ENCODE measurements around the gene PML.
"Not testable (repeated sequence)": the region's sequence is repeated elsewhere in the genome, so short reads cannot be mapped to it uniquely, and the experiment has no call there.

The PML gene

DNA sequence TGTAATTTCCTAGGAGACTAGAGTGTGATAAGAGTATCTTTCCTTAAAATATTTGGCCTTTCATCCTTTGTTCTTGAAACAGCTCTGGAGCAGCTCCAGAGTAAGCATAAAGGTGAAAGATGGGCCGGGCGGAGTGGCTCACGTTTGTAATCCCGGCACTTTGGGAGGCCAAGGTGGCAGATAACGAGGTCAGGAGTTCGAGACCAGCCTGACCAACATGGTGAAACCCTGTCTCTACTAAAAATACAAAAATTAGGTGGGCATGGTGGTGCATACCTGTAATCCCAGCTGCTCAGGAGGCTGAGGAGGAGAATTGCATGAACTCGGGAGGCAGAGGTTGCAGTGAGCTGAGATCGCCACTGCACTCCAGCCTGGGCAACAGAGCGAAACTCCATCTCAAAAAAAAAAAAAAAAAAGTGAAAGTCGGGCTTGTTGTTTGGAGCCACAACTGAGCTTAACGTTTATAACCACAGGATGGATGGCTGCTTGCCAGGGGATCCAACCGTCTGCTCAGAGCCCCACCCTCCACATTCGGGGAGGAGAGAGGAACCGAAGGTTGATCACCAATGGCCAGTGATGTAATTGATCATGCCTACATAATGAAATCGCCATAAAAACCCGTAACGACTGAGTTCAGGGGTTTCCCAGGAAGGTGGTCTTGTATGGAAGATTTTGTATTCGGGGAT is 18.9 kb upstream of the PML start:
- not testable (repeated sequence) for H3K27ac ChIP-seq (ENCODE audit: low read depth, low read length); H3K9ac ChIP-seq (ENCODE audit: low read length); H3K36me3 ChIP-seq (ENCODE audit: control insufficient read depth, insufficient read depth, low read length); H3K4me3 ChIP-seq (ENCODE audit: low read depth, low read length); H3K4me1 ChIP-seq (ENCODE audit: control insufficient read depth, insufficient read depth, low read length); H3K9me3 ChIP-seq (ENCODE audit: control insufficient read depth, insufficient read depth, low read depth, low read length); H3K27me3 ChIP-seq (ENCODE audit: control insufficient read depth, insufficient read depth, low read length)

DNA sequence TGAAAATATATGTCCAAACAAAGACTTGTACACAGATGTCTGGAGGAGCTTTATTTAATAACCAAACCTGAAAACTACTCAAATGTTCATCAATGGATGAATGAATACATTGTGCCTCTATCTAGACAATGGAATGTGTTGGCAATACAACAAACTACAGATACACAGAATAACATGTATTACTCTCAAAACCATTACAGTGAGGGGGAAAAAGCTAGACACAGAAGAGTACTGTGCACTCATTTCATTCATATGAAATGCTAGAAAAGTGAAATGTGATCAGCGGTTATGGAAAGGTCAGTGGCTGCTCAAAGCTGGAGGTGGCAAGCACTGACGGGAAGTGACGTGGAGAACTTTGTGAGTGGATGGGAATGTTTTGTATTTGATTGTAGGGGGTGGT is 15.6 kb upstream of the PML start:
- Histone ChIP-seq H3K9me3 (ENCODE audit: control insufficient read depth, insufficient read depth, low read depth, low read length) (peaks cover 3% of the 10 kb centered on the region; the same call in 1 of the 2 replicates), H3K27me3 (ENCODE audit: control insufficient read depth, insufficient read depth, low read length) (peaks cover 2% of the 10 kb centered on the region; the same call in 1 of the 2 replicates), H3K27ac (ENCODE audit: low read depth, low read length) (no peak overlapping the region), H3K36me3 (ENCODE audit: control insufficient read depth, insufficient read depth, low read length) (no peaks in the 10 kb centered on the region), H3K4me1 (ENCODE audit: control insufficient read depth, insufficient read depth, low read length) (no peaks in the 10 kb centered on the region), H3K4me3 (ENCODE audit: low read depth, low read length) (no peak overlapping the region), H3K9ac (ENCODE audit: low read length) (no peak overlapping the region)

DNA sequence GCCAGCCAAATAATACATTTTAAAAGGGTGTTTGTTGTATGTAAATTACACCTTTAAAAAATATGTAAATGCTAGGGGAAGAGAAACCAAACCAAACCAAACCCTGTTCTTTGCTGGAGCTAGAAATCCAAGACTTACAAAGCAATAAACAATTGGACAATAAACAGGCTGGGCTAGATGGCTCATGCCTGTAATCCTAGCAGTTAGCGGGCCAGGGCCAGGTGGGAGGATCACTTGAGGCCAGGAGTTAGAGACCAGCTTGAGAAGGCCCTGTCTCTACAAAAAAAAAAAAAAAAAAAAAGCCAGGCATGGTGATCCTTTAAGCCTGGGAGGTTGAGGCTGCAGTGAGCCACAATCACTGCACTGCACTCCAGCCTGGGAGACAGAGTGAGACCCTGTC is 14.9 kb upstream of the PML start:
- peaks cover 2% of the 10 kb centered on the region; the same call in 1 of the 2 replicates for H3K27me3 ChIP-seq (ENCODE audit: control insufficient read depth, insufficient read depth, low read length)
- H3K4me1 ChIP-seq (ENCODE audit: control insufficient read depth, insufficient read depth, low read length), result no peaks in the 10 kb centered on the region
- H3K27ac ChIP-seq (ENCODE audit: low read depth, low read length), result no peak overlapping the region

DNA sequence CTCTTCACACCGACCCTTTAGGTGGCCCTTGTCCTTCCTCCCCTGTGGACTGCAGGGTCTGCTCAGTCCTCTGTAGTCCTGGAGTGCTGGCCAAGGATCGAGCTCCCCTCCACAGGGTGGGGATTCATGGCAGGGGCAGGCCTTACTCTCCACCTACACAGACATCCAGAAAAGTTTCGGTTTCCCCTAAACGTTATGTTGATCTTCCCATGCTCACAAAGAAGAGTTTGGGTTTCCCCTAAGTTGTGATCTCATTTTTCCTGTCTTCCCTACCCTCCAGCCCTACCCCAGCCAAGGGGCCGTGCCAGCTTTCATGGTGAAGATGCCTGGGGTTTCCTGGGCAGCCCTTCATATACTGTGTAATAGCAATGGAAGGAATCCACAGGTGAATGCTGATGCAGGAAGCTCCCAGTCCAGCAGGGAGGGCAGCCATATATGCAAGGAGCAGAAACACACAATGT is 12.7 kb upstream of the PML start:
- Histone ChIP-seq H3K9me3 (ENCODE audit: control insufficient read depth, insufficient read depth, low read depth, low read length) (no peaks in the 10 kb centered on the region), H3K27me3 (ENCODE audit: control insufficient read depth, insufficient read depth, low read length) (no peaks in the 10 kb centered on the region), H3K4me3 (ENCODE audit: low read depth, low read length) (no peak overlapping the region), H3K4me1 (ENCODE audit: control insufficient read depth, insufficient read depth, low read length) (no peaks in the 10 kb centered on the region), H3K36me3 (ENCODE audit: control insufficient read depth, insufficient read depth, low read length) (no peaks in the 10 kb centered on the region), H3K9ac (ENCODE audit: low read length) (no peak overlapping the region), H3K27ac (ENCODE audit: low read depth, low read length) (no peak overlapping the region)

More for the DNA sequence above, 14.9 kb upstream of the PML start:
- no peaks in the 10 kb centered on the region for H3K36me3 ChIP-seq (ENCODE audit: control insufficient read depth, insufficient read depth, low read length)
- no peak overlapping the region for H3K4me3 ChIP-seq (ENCODE audit: low read depth, low read length)
- H3K9me3 ChIP-seq (ENCODE audit: control insufficient read depth, insufficient read depth, low read depth, low read length), result no peaks in the 10 kb centered on the region
- H3K9ac ChIP-seq (ENCODE audit: low read length), result no peak overlapping the region

DNA sequence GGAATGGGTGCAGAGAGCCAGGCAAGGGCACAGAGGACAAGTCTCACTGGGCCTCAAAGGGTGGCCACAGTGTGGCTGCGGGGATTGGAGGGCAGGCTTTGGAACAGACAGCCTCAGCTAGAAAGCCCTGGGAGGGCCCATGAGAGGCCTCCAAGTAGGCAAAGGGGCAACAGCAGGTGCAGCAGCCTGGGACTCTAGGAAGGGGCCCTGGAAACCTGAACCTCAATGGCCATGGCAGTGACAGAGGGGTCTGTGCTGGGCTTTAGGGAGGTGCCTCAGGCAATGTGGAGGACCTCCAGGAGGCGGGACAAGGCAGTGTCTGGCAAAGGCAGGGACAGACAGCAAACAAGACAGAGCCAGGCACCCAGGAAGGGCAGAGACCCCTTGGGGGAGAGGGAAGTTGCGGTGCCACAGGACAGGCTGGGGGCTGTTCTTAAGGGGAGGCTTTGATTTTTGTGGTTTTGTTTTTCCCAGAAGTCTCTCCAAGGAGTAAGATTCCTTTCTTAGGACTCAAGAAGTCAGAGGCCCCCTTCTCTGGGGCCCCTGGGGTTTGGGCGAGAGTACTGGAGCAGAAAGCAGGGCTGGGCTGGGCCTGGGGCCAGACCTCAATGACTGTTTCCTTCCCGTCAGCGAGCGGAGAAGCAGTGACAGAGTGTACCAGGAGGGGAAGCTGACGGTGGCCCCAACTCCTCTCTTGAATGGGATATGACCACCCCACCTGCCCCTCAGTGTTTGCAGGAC is 12.1 kb upstream of the PML start:
- H3K27me3 ChIP-seq (ENCODE audit: control insufficient read depth, insufficient read depth, low read length), result no peaks in the 10 kb centered on the region
- H3K36me3 ChIP-seq (ENCODE audit: control insufficient read depth, insufficient read depth, low read length), result no peaks in the 10 kb centered on the region
- H3K9ac ChIP-seq (ENCODE audit: low read length), result no peak overlapping the region
- no peak overlapping the region for H3K27ac ChIP-seq (ENCODE audit: low read depth, low read length)
- no peak overlapping the region for H3K4me3 ChIP-seq (ENCODE audit: low read depth, low read length)
- no peaks in the 10 kb centered on the region for H3K9me3 ChIP-seq (ENCODE audit: control insufficient read depth, insufficient read depth, low read depth, low read length)
- no peaks in the 10 kb centered on the region for H3K4me1 ChIP-seq (ENCODE audit: control insufficient read depth, insufficient read depth, low read length)

DNA sequence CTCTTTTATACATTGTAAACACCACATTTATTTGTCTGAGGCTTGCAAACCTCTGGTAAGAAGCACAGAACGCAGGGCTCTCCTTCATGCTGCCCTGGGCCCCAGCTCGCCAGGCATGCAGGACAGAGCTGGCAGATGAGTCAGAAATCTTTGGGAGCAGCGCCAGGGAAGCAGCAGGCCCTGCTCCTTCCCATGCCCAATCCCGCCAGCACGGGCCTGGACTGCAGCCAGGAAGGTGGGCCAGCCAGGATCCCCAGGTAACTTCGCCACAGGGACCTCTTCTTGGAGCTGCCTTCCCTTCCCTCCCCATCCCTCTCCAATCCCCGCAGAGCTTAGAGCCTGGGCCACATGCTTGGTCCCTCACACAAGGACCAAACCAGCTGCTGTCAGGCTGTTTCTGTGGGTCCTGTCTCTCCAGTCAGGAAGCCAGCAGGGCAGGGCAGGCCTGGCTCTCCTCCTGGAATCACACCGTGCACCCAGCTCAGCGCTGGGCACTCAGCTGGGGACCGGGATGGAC is 11.2 kb upstream of the PML start:
- Histone ChIP-seq H3K9me3 (ENCODE audit: control insufficient read depth, insufficient read depth, low read depth, low read length) (no peaks in the 10 kb centered on the region), H3K4me3 (ENCODE audit: low read depth, low read length) (no peak overlapping the region), H3K36me3 (ENCODE audit: control insufficient read depth, insufficient read depth, low read length) (no peaks in the 10 kb centered on the region), H3K4me1 (ENCODE audit: control insufficient read depth, insufficient read depth, low read length) (no peaks in the 10 kb centered on the region), H3K27me3 (ENCODE audit: control insufficient read depth, insufficient read depth, low read length) (no peaks in the 10 kb centered on the region), H3K27ac (ENCODE audit: low read depth, low read length) (no peak overlapping the region), H3K9ac (ENCODE audit: low read length) (no peak overlapping the region)

DNA sequence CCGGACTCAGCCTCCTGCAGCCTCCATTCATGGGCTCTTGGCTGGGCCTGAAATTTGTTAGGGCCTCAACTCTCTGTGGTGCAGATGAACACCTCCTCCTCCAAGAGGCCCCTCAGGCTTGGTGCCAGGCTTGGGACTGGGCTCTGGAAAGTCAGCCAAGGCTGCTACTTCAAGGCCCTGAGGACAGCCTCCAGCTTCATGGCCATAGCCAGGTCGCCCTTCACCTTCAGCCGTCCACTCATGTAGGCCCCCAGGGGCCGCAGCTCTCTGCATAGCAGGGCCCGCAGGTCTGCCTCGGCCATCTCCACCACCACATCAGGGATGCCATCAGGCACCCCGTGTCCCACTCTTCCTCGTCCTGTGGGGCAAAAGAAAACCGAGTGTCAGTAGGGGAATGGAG is 10.7 kb upstream of the PML start:
- no peaks in the 10 kb centered on the region for H3K4me1 ChIP-seq (ENCODE audit: control insufficient read depth, insufficient read depth, low read length)
- no peaks in the 10 kb centered on the region for H3K27me3 ChIP-seq (ENCODE audit: control insufficient read depth, insufficient read depth, low read length)
- H3K9ac ChIP-seq (ENCODE audit: low read length), result no peak overlapping the region
- no peaks in the 10 kb centered on the region for H3K36me3 ChIP-seq (ENCODE audit: control insufficient read depth, insufficient read depth, low read length)
- no peaks in the 10 kb centered on the region for H3K9me3 ChIP-seq (ENCODE audit: control insufficient read depth, insufficient read depth, low read depth, low read length)
- H3K27ac ChIP-seq (ENCODE audit: low read depth, low read length), result no peak overlapping the region
- H3K4me3 ChIP-seq (ENCODE audit: low read depth, low read length), result no peak overlapping the region

DNA sequence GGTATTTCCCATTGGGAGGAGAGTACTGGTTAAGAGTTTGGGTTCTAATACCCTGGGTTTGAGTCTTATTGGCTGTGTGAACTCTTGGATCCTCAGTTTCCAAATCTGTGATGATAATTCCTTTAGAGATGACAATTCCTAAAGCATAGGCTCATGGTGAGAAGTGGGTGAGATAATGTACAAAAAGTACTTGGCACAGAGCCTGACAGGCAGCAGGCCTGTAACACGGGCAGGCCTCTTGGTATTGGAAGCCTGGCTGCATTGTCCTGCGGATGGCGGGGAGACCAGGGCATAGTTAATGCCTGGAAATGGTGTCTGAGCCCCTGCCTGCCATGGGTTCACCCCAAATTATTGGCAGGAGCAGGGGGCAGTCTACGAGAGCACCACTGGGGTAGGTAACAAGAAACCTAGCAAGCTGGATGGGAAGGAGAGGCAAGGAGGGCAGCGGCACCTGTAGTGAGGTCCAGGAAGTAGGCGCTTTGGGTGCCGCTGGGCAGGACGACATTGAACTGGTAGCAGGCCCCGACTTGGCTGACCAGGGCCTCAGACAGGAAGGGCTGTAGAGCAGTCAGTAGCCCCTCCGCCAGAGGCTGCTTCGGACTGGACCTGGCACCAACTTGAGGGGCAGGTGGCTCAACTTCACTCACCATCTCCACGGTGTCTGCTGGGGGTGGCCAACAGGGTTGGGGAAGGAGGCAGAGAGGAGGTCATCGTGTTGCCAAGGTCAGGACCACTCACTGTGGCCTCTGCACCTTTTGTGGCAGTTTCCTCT is 10.1 kb upstream of the PML start:
- no peaks in the 10 kb centered on the region for H3K9me3 ChIP-seq (ENCODE audit: control insufficient read depth, insufficient read depth, low read depth, low read length)
- no peaks in the 10 kb centered on the region for H3K4me1 ChIP-seq (ENCODE audit: control insufficient read depth, insufficient read depth, low read length)
- H3K4me3 ChIP-seq (ENCODE audit: low read depth, low read length), result no peak overlapping the region
- H3K36me3 ChIP-seq (ENCODE audit: control insufficient read depth, insufficient read depth, low read length), result no peaks in the 10 kb centered on the region
- no peak overlapping the region for H3K9ac ChIP-seq (ENCODE audit: low read length)
- H3K27me3 ChIP-seq (ENCODE audit: control insufficient read depth, insufficient read depth, low read length), result no peaks in the 10 kb centered on the region
- H3K27ac ChIP-seq (ENCODE audit: low read depth, low read length), result no peak overlapping the region

DNA sequence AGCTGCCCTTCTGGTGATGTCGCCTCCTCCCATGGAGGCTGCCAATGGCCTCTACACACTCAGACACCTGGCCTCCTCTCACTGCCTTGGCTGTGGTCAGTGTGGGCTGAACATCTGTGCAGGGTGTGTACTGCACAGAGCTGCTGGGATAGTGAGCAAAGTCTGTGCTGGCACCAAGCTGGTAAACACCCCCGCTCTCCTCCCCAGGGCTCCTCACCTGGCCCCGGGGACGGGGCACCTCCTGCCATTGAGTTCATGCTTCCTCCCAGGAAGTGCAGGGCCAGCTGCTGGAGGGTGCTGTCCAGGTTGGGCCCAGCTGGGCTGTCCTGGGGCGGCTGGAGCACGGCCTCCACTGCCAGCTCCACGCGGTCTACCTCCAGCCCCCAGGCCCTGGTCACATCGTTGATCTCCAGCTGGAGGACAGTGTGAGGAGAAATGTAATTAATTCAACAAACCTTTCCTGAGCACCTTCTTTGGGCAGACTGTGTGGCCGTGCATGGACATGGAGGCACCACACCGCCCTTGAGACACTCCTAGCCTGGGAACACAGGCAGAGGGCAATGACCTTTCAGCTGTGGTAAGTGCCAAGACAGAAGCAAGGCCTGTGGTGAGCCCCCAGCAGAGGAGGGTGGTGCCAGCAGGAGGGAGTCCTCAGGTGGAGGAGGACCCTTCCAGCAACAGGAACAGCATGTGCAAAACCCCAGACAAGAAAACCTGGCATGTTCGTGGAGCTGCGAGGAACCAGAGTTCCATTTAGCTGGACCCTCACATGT is 9.2 kb upstream of the PML start:
- Histone ChIP-seq H3K9ac (ENCODE audit: low read length) (no peak overlapping the region), H3K27ac (ENCODE audit: low read depth, low read length) (no peak overlapping the region), H3K4me3 (ENCODE audit: low read depth, low read length) (no peak overlapping the region), H3K4me1 (ENCODE audit: control insufficient read depth, insufficient read depth, low read length) (no peaks in the 10 kb centered on the region), H3K27me3 (ENCODE audit: control insufficient read depth, insufficient read depth, low read length) (no peaks in the 10 kb centered on the region), H3K9me3 (ENCODE audit: control insufficient read depth, insufficient read depth, low read depth, low read length) (no peaks in the 10 kb centered on the region), H3K36me3 (ENCODE audit: control insufficient read depth, insufficient read depth, low read length) (no peaks in the 10 kb centered on the region)

DNA sequence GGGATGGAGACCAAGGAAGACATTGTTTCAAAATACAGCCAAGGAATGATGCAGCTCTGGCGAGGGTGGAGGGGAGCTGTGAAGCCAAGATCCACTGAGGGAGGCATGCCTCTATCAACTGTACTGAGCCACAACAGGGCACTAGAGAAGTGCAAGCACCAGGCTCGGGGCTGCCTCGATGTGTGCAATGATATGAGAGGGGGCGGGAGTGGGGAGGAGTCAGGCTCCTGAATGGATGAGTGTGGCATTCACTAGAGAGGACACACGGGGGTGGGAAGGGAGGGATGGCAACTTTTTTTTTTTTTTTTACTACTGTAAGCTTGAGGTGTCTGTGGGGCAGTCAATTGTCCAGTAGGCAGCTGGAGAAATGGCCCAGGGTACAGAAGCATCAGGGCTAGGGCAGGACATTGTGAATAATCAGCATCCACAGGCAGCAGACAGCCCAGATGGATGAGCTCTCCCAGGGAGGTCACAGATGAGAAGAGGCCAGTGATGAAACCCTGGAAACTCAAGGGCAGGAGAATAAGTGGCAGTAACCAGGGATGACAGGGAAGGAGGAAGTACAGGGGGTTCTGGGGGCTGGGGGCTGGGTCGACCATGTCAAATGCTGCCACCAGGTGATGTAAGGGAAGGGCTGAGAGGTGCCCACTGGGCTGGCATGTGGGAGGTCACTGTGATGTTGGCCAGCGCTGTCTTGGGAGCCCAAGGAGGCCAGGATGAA is 8.3 kb upstream of the PML start:
- Histone ChIP-seq H3K9ac (ENCODE audit: low read length) (no peak overlapping the region), H3K27me3 (ENCODE audit: control insufficient read depth, insufficient read depth, low read length) (no peaks in the 10 kb centered on the region), H3K4me3 (ENCODE audit: low read depth, low read length) (no peak overlapping the region), H3K27ac (ENCODE audit: low read depth, low read length) (no peak overlapping the region), H3K36me3 (ENCODE audit: control insufficient read depth, insufficient read depth, low read length) (no peaks in the 10 kb centered on the region), H3K9me3 (ENCODE audit: control insufficient read depth, insufficient read depth, low read depth, low read length) (no peaks in the 10 kb centered on the region), H3K4me1 (ENCODE audit: control insufficient read depth, insufficient read depth, low read length) (peaks cover 1% of the 10 kb centered on the region; the same call in 1 of the 2 replicates)

Measured in HUES6 (cell line).